Middle frontal gyrus (tissue), 1 donor: ENCODE results near the gene ABHD17A.

Experiments
- DNase-seq: peaks from one replicate; pipeline ENCODE4 v3.0.0-alpha.2; 2015; ENCODE audit warnings: low spot score; ENCODE audit errors: extremely low spot score

Gene ABHD17A

GRCh38 chr19:1885398-1886119 is at the start of gene ABHD17A:
Gene ABHD17A (minus strand): TSS chr19:1885496. CDS start chr19:1881566, 3,930 bp downstream.
- peak; percentile 94 for DNase-seq

- DNase-seq, result no peak
These were observed 48.6 kb upstream of the ABHD17A start for GRCh38 chr19:1933942-1934341.

GRCh38 chr19:1933244-1933643 is 47.9 kb upstream of the ABHD17A start:
- DNase-seq, result no peak

- no peak for DNase-seq
These were observed 47.1 kb upstream of the ABHD17A start for GRCh38 chr19:1932395-1932794.

GRCh38 chr19:1931445-1931844 is 46.1 kb upstream of the ABHD17A start:
- no peak for DNase-seq

GRCh38 chr19:1929021-1929742 is 43.9 kb upstream of the ABHD17A start:
- no peak for DNase-seq

GRCh38 chr19:1925544-1925943 is 40.2 kb upstream of the ABHD17A start:
- no peak for DNase-seq

- DNase-seq, result no peak
These were observed 39.1 kb upstream of the ABHD17A start for GRCh38 chr19:1924320-1924961.

GRCh38 chr19:1923319-1923718 is 38.0 kb upstream of the ABHD17A start:
- DNase-seq, result no peak

GRCh38 chr19:1922803-1923202 is 37.5 kb upstream of the ABHD17A start:
- DNase-seq, result no peak

GRCh38 chr19:1921825-1922224 is 36.5 kb upstream of the ABHD17A start:
- DNase-seq, result no peak

- no peak for DNase-seq
These were observed 36.0 kb upstream of the ABHD17A start for GRCh38 chr19:1921326-1921725.

- DNase-seq, result no peak
These were observed 35.3 kb upstream of the ABHD17A start for GRCh38 chr19:1920644-1921043.

- no peak for DNase-seq
These were observed 33.7 kb upstream of the ABHD17A start for GRCh38 chr19:1918975-1919374.

GRCh38 chr19:1917926-1918325 is 32.6 kb upstream of the ABHD17A start:
- no peak for DNase-seq

- no peak for DNase-seq
These were observed 31.9 kb upstream of the ABHD17A start for GRCh38 chr19:1917146-1917545.

GRCh38 chr19:1914826-1915341 is 29.6 kb upstream of the ABHD17A start:
- no peak for DNase-seq

- no peak for DNase-seq
These were observed 28.7 kb upstream of the ABHD17A start for GRCh38 chr19:1913781-1914577.

- DNase-seq, result no peak
These were observed 27.6 kb upstream of the ABHD17A start for GRCh38 chr19:1912760-1913505.

GRCh38 chr19:1911995-1912394 is 26.7 kb upstream of the ABHD17A start:
- DNase-seq, result no peak

GRCh38 chr19:1911098-1911497 is 25.8 kb upstream of the ABHD17A start:
- no peak for DNase-seq
